Gastroesophageal sphincter (tissue), 4 donors: Measurements from ENCODE around the gene ZBTB32. TPM values are rescaled to one million over a fixed set of nuclear protein-coding genes. Genes with fewer than 3 reads are reported as not detected.

ENCODE experiments used
- ATAC-seq: fragments of 150-250 bp; one replicate; pipeline ENCODE4 v1.9.1; 2016; ENCODE audit warnings: mild to moderate bottlenecking, moderate library complexity
- H3K27ac ChIP-seq, 4 donors: fragments of 200-600 bp; sonication (generic) in 3 of 4; 1 replicate in 3 of 4; 2 replicates in 1 of 4; pipeline ENCODE4 v1.5.1; 2016 to 2019
- H3K27me3 ChIP-seq: fragments of 200-600 bp; sonication (generic); one replicate; pipeline ENCODE4 v1.5.1; 2019
- H3K36me3 ChIP-seq, 2 donors: fragments of 200-600 bp; sonication (generic); one replicate each; pipeline ENCODE4 v1.5.1; 2019; ENCODE audit warnings: control low read depth in 1 of 2
- H3K4me1 ChIP-seq, 3 donors: fragments of 200-600 bp; sonication (generic); 1 replicate in 2 of 3; 2 replicates in 1 of 3; pipeline ENCODE4 v1.5.1; 2016 to 2019; ENCODE audit warnings: control low read depth in 2 of 3
- H3K4me3 ChIP-seq, 2 donors: fragments of 200-600 bp; sonication (generic); one replicate each; pipeline ENCODE4 v1.5.1; 2019; ENCODE audit warnings: mild to moderate bottlenecking in 1 of 2, moderate library complexity in 1 of 2
- H3K9me3 ChIP-seq, 3 donors: fragments of 200-600 bp; sonication (generic); one replicate each; pipeline ENCODE4 v1.5.1; 2017 to 2019; ENCODE audit warnings: control low read depth in 2 of 3
- EP300 ChIP-seq: sonication (generic); formaldehyde crosslinking; IDR thresholded peaks from one replicate; pipeline ENCODE4 v1.6.1; 2017; ENCODE audit warnings: antibody characterized with exemption, mild to moderate bottlenecking
- POLR2A ChIP-seq, 2 donors: fragments of 450-650 bp; IDR thresholded peaks; one replicate each; pipeline ENCODE4 v1.6.1; 2017; ENCODE audit warnings: antibody characterized with exemption in 2 of 2, mild to moderate bottlenecking in 2 of 2, moderate library complexity in 1 of 2
- POLR2AphosphoS5 ChIP-seq: sonication (generic); formaldehyde crosslinking; IDR thresholded peaks from one replicate; pipeline ENCODE4 v1.6.1; 2017; ENCODE audit warnings: antibody characterized with exemption
- WGBS, 2 donors: methylation state at CpG; one replicate each; pipeline ENCODE4 v1.1.5; 2018; ENCODE audit warnings: low coverage in 1 of 2; 5-methylcytosine and 5-hydroxymethylcytosine counted together
- total RNA-seq, 4 donors: library from RNA; depleted of rRNA; stranded (reverse); fragments of >200 nt; gene quantifications; one replicate each; pipeline ENCODE4 v1.1.0, GENCODE V29; 2016
- TF ChIP-seq, protein P1 (sequence below), 4 experiments: fragments of 200-600 bp in 2 of 4; fragments of 450-650 bp in 2 of 4; sonication (generic) in 1 of 4; IDR thresholded peaks; one replicate each; pipeline ENCODE4 v1.5.1; 2017 to 2019; ENCODE audit warnings: antibody characterized with exemption in 4 of 4, mild to moderate bottlenecking in 2 of 4, moderate library complexity in 2 of 4

Gene ZBTB32
- total RNA-seq, 4 donors from 2014 or later = 0.31 TPM; not detected in 2

DNA sequence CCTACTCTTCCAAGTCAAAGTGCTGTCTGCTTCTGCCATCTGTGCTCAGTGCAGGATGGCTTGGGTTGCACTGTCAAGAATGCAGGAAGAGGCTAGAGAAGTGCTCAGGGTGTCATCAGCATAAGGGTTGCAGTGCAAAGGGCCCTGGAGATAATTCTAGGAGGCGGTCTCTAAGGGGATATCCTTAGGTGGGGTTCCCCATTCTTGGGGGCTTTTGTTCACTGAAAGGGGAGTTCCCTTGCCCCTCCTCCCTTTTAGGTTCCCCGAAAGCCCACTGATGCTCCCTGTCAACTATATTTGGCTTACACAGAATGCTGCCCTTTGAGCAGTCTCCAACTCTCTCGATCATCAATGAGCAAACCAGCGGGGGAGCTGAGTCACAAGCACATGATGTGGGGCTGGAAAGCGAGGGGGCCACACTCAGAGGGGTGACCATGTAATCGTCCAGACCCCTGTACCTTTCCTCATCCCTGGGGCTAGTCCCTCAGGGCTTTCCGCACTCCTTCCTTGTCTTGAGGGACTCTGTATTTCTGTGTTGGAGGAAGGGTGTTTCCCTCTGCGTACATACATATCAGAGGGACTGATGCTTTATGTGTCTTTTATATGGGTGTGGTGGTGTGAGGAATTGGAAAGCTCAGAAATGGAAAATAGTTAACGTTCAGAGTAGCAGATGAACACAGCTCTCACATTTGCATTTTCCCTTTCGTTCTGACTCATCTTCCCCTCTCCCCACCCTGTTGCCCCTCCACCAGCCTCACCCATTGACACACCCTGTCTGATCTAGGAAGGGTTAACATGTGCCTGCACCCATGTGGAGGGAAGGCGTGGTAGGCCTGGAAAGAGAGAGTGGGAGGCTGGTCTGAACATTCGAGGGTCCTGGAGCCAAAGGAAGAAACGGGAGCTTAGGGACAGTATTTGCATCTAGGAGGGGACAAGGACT lies 6.7 kb downstream of the ZBTB32 start:
- peaks cover 0 to 11% (median 9%) of the 10 kb centered on the region in 3 donors for H3K4me1 ChIP-seq
- H3K27ac ChIP-seq = no peak overlapping the region
- no peak for ATAC-seq
- no peaks in the 10 kb centered on the region for H3K36me3 ChIP-seq
- TF ChIP-seq EP300 = no peak
- TF ChIP-seq POLR2A (IDR thresholded peaks at IDR 0.05) = no peak
- TF ChIP-seq, protein P1, sequence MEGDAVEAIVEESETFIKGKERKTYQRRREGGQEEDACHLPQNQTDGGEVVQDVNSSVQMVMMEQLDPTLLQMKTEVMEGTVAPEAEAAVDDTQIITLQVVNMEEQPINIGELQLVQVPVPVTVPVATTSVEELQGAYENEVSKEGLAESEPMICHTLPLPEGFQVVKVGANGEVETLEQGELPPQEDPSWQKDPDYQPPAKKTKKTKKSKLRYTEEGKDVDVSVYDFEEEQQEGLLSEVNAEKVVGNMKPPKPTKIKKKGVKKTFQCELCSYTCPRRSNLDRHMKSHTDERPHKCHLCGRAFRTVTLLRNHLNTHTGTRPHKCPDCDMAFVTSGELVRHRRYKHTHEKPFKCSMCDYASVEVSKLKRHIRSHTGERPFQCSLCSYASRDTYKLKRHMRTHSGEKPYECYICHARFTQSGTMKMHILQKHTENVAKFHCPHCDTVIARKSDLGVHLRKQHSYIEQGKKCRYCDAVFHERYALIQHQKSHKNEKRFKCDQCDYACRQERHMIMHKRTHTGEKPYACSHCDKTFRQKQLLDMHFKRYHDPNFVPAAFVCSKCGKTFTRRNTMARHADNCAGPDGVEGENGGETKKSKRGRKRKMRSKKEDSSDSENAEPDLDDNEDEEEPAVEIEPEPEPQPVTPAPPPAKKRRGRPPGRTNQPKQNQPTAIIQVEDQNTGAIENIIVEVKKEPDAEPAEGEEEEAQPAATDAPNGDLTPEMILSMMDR (IDR thresholded peaks at IDR 0.05) = no peak
- no peak for TF ChIP-seq POLR2AphosphoS5
- H3K9me3 ChIP-seq = no peaks in the 10 kb centered on the region
- H3K27me3 ChIP-seq = no peaks in the 10 kb centered on the region
- WGBS, 2 donors = 49 to 50% methylated on average over 7 to 9 of the region's 13 CpGs
- no peak overlapping the region for H3K4me3 ChIP-seq

DNA sequence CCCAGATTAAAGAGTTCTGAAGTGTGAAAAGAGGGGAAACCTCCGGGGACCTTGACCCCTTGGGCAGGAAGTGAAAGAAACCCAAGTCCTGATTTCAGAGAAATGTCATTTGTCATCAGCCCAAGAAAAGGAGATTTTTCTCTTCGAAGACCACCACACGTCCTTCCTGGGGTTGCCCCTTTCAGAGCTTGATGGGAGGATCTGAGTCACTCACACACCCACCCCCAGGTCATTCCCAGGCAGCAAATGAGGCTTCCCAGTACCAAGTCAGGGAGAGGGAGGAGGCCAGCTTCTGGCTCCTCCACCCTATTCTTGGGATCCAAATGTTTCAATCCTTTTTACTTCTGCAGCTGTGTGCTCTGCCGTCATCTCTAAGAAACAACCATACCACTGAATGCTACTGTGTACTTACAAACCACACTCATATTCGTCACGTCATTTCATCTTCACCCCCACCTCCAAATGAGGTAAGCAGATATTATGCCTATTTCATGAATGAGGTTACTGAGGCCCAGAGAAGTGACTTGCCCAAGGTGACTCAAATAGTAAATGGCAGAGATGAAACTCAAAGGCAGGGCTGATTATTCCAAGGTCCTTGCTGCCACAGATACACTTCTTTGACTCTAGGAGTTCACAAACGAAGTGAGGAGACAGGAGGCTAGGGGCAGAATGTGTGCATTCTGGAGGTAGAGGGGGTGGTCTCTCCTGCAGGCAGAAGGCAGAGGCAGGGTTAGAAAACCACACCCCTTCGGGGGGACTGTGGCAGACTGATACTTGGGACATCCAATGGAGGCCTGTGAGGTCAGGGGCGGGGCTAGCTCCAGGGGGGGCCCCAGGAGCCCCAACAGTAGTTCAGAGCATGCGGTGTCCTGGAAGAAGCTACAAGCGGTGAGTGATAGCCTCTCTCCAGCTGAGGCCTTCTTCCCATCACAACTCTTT lies 8.5 kb downstream of the ZBTB32 start:
- Histone ChIP-seq H3K4me1 (peaks cover 0 to 17% (median 11%) of the 10 kb centered on the region in 3 donors), H3K36me3 (no peaks in the 10 kb centered on the region), H3K27ac (no peak overlapping the region), H3K9me3 (no peaks in the 10 kb centered on the region), H3K27me3 (no peaks in the 10 kb centered on the region), H3K4me3 (no peak overlapping the region)
- ATAC-seq = no peak
- no peak for TF ChIP-seq POLR2AphosphoS5
- TF ChIP-seq EP300 = no peak
- TF ChIP-seq, protein P1 (IDR thresholded peaks at IDR 0.05) = no peak
- WGBS, 2 donors = 62 to 71% methylated on average over 4 to 9 of the region's 11 CpGs

DNA sequence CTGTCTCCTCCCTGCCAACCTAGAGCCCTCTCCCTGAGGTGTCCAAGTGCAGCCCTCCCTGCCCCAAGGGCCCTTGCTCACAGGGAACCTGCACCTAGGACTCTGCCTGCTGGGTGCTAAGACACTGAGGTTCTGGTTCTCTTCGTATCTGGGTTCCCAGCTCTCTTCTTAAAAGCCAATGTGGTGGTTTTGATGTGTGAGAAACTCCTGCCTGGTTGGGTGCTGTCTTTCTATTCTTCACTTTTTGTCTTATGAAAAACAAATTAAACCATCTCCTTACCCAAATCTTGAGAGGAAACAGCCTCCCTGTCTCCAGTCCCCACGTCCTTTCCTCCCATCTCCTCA lies 9.1 kb downstream of the ZBTB32 start:
- H3K36me3 ChIP-seq = no peaks in the 10 kb centered on the region
- H3K4me3 ChIP-seq = no peak overlapping the region
- no peak for TF ChIP-seq POLR2AphosphoS5
- TF ChIP-seq, protein P1 (IDR thresholded peaks at IDR 0.05) = no peak
- no peak for TF ChIP-seq EP300
- no peak for TF ChIP-seq POLR2A (IDR thresholded peaks at IDR 0.05)
- H3K9me3 ChIP-seq = no peaks in the 10 kb centered on the region
- no peak overlapping the region for H3K27ac ChIP-seq
- peaks cover 0 to 18% (median 11%) of the 10 kb centered on the region in 3 donors for H3K4me1 ChIP-seq
- WGBS, 2 donors = 62 to 65% methylated on average over 2 of the region's 2 CpGs
- no peak for ATAC-seq
- no peaks in the 10 kb centered on the region for H3K27me3 ChIP-seq

DNA sequence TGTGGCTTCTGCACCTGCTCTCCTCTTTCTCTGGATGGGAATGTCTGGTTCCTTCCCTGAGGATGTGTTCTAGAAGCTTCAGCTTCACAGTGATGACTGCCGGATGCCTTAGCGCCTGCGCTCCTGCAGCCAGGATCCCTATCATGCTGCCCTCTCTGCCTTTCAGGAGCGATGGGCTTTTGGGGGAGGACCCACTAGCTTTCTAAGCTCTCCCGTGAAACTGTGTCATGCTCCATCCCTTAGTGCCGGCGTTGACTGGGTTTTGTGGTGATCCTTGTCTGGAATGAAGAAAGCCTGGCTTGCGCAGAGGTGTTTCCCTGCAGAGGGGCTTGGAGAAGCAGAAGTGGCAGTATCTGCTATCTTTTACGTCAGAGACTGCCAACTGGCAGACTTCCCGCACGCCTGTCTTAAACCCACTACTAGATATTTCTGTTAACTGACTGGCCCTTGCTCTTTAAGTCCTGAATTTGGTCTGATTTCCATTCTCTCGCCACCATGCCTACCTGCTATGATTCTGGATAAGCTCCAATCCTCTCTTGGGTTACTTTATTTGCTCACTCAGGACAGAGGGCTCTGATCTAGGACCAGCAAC lies 9.6 kb downstream of the ZBTB32 start:
- TF ChIP-seq POLR2AphosphoS5 = no peak
- no peak for TF ChIP-seq POLR2A (IDR thresholded peaks at IDR 0.05)
- TF ChIP-seq, protein P1 (IDR thresholded peaks at IDR 0.05) = no peak
- no peak for TF ChIP-seq EP300
- WGBS, 2 donors = 67 to 76% methylated on average over 4 to 9 of the region's 12 CpGs
- no peak for ATAC-seq
- Histone ChIP-seq H3K27ac (no peak overlapping the region), H3K27me3 (no peaks in the 10 kb centered on the region), H3K4me1 (peaks cover 0 to 23% (median 14%) of the 10 kb centered on the region in 3 donors), H3K9me3 (no peaks in the 10 kb centered on the region), H3K36me3 (no peaks in the 10 kb centered on the region), H3K4me3 (no peak overlapping the region)
